Left ventricle myocardium inferior (tissue), 1 donor: ENCODE results near the gene SNX30. TPM values are rescaled to one million over a fixed set of nuclear protein-coding genes. Genes with fewer than 3 reads are reported as not detected.
A peak's percentile ranks its signal among the peaks of the same experiment; 100 is the strongest.

Experiments
- DNase-seq: peaks from one replicate; pipeline ENCODE4 v3.0.0-alpha.2; 2020
- H3K27ac ChIP-seq: fragments of 200-600 bp; replicated peaks from 2 replicates; pipeline ENCODE4 v1.8.0; 2021
- H3K27me3 ChIP-seq: fragments of 200-600 bp; 2 replicates; pipeline ENCODE4 v1.8.0; 2021; ENCODE audit warnings: low read depth
- H3K36me3 ChIP-seq: fragments of 200-600 bp; 2 replicates; pipeline ENCODE4 v1.8.0; 2021
- H3K4me1 ChIP-seq: fragments of 200-600 bp; 2 replicates; pipeline ENCODE4 v1.8.0; 2021
- H3K4me3 ChIP-seq: fragments of 200-600 bp; 2 replicates; pipeline ENCODE4 v1.8.0; 2021; ENCODE audit warnings: mild to moderate bottlenecking, moderate library complexity
- H3K9me3 ChIP-seq: fragments of 200-600 bp; replicated peaks from 2 replicates; pipeline ENCODE4 v1.8.0; 2021
- intact Hi-C: fragments of 100-400 bp; cut with micrococcal nuclease; formaldehyde crosslinking; loops from one replicate; pipeline ENCODE4 v1.11.0; 2022
- total RNA-seq: library from RNA; stranded (reverse); fragmentation: NEBNext Ultra II Directional; extraction: Animal tissue kit (Norgen Biotek cat#: 25700); gene quantifications from one replicate; pipeline ENCODE4 v1.2.1, GENCODE V29; 2021
- TF ChIP-seq, protein P1 (sequence below): fragments of 200-600 bp; IDR thresholded peaks from 2 replicates; pipeline ENCODE4 v1.8.0; 2021; ENCODE audit warnings: antibody characterized with exemption, mild to moderate bottlenecking, borderline replicate concordance
- donor health status: DM: no; HTN: yes; CAD: no; lungs with severe emphysema.

The SNX30 gene
- total RNA-seq, 1 donor from 2014 or later: 3.2 TPM

DNA sequence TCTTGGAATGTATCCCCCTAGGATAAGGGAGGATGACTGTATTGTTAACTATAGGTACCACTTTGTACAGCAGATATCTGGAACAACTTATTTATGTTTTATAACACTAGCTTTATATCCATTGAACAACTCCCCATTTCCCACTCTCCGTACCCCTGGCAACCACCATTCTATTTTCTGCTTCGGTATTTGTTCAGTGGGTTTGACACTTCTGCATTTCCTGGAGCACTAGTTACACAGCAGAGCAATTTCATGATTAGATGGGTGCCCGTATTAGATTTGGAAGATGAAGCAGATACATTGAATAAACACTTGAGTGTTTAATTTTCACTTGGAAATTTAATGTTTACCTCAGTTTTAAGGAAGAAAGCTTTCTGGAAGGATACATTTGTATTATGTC is 72.7 kb downstream of the SNX30 start:
- Histone ChIP-seq H3K4me1 (peaks cover 9% of the 10 kb centered on the region), H3K36me3 (no peaks in the 10 kb centered on the region), H3K9me3 (no peaks in the 10 kb centered on the region), H3K27me3 (no peaks in the 10 kb centered on the region), H3K4me3 (no peak overlapping the region), H3K27ac (no peak overlapping the region)
- intact Hi-C loops: no loop called here
- DNase-seq: no peak
- TF ChIP-seq, protein P1, sequence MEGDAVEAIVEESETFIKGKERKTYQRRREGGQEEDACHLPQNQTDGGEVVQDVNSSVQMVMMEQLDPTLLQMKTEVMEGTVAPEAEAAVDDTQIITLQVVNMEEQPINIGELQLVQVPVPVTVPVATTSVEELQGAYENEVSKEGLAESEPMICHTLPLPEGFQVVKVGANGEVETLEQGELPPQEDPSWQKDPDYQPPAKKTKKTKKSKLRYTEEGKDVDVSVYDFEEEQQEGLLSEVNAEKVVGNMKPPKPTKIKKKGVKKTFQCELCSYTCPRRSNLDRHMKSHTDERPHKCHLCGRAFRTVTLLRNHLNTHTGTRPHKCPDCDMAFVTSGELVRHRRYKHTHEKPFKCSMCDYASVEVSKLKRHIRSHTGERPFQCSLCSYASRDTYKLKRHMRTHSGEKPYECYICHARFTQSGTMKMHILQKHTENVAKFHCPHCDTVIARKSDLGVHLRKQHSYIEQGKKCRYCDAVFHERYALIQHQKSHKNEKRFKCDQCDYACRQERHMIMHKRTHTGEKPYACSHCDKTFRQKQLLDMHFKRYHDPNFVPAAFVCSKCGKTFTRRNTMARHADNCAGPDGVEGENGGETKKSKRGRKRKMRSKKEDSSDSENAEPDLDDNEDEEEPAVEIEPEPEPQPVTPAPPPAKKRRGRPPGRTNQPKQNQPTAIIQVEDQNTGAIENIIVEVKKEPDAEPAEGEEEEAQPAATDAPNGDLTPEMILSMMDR: no peak

GRCh38 chr9:112831281-112831851 is 80.8 kb downstream of the SNX30 start:
- TF ChIP-seq, protein P1: no peak
- DNase-seq: peak; percentile 44
- Histone ChIP-seq H3K4me1 (peaks cover 23% of the 10 kb centered on the region), H3K9me3 (no peaks in the 10 kb centered on the region), H3K4me3 (no peak overlapping the region), H3K27me3 (no peaks in the 10 kb centered on the region), H3K27ac (peak overlapping the region; percentile 74), H3K36me3 (peaks cover under 1% of the 10 kb centered on the region)
- intact Hi-C loops: no loop called here

GRCh38 chr9:112831969-112832368 is 81.4 kb downstream of the SNX30 start:
- H3K4me1 ChIP-seq: peaks cover 23% of the 10 kb centered on the region
- H3K4me3 ChIP-seq: no peak overlapping the region
- no peak for DNase-seq
- peak overlapping the region; percentile 74 for H3K27ac ChIP-seq
- TF ChIP-seq, protein P1: no peak
- peaks cover 5% of the 10 kb centered on the region for H3K36me3 ChIP-seq
- intact Hi-C loops: no loop called here
- H3K27me3 ChIP-seq: no peaks in the 10 kb centered on the region
- H3K9me3 ChIP-seq: no peaks in the 10 kb centered on the region

DNA sequence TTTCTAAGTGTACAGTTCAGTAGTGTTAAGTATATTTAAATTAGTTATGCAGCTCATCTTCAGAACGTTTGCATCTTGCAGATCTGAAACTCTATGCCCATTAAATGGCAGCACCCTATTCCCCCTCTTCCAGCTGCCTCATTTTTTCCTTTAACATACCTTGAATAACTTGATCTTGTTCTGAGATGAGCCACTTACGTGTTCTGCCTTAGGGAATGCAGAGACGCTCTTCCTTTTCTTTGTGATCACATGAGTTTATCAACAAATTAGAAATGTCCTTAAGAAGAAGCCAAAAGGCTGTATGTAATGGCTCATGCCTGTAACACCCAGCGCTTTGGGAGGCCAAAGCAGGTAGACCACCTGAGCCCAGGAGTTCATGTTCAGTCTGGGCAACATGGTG is 82.5 kb downstream of the SNX30 start:
- H3K27me3 ChIP-seq: no peaks in the 10 kb centered on the region
- H3K4me1 ChIP-seq: peaks cover 25% of the 10 kb centered on the region
- H3K27ac ChIP-seq: no peak overlapping the region
- H3K36me3 ChIP-seq: peaks cover 5% of the 10 kb centered on the region
- no peak for DNase-seq
- no peaks in the 10 kb centered on the region for H3K9me3 ChIP-seq
- no peak overlapping the region for H3K4me3 ChIP-seq
- TF ChIP-seq, protein P1: no peak
- intact Hi-C loops: no loop called here

- no peak overlapping the region for H3K27ac ChIP-seq
- no peak for DNase-seq
- no peaks in the 10 kb centered on the region for H3K9me3 ChIP-seq
- H3K27me3 ChIP-seq: no peaks in the 10 kb centered on the region
- peaks cover 15% of the 10 kb centered on the region for H3K36me3 ChIP-seq
- TF ChIP-seq, protein P1: no peak
- H3K4me1 ChIP-seq: peaks cover 10% of the 10 kb centered on the region
- H3K4me3 ChIP-seq: no peak overlapping the region
- intact Hi-C loops: no loop called here
Measured at GRCh38 chr9:112836394-112836793, 85.8 kb downstream of the SNX30 start.
